GM10847 (cell line): ENCODE measurements around the gene MALSU1.
A peak's percentile ranks its signal among the peaks of the same experiment; 100 is the strongest.

Experiments
- POLR2A ChIP-seq: IDR thresholded peaks from 2 replicates; pipeline ENCODE4 v1.6.1; 2011; ENCODE audit not compliant: insufficient read length; ENCODE audit errors: extremely low read depth

MALSU1 gene

GRCh38 chr7:23298885-23299769 is at the start of gene MALSU1:
MALSU1 (plus strand) TSS chr7:23299339; CDS start chr7:23299353, 14 bp downstream.
- peak; percentile 92 for TF ChIP-seq POLR2A

- TF ChIP-seq POLR2A = no peak
Measured at GRCh38 chr7:23249486-23249885, 49.7 kb upstream of the MALSU1 start.

GRCh38 chr7:23254051-23254681 is 45.0 kb upstream of the MALSU1 start:
- TF ChIP-seq POLR2A = no peak

GRCh38 chr7:23256731-23257130 is 42.4 kb upstream of the MALSU1 start:
- no peak for TF ChIP-seq POLR2A

- TF ChIP-seq POLR2A = no peak
Measured at GRCh38 chr7:23260371-23260770, 38.8 kb upstream of the MALSU1 start.

GRCh38 chr7:23261843-23262452 is 37.2 kb upstream of the MALSU1 start:
- TF ChIP-seq POLR2A = no peak

GRCh38 chr7:23264916-23265458 is 34.2 kb upstream of the MALSU1 start:
- no peak for TF ChIP-seq POLR2A

GRCh38 chr7:23266918-23267317 is 32.2 kb upstream of the MALSU1 start:
- TF ChIP-seq POLR2A = no peak

GRCh38 chr7:23267357-23267756 is 31.8 kb upstream of the MALSU1 start:
- TF ChIP-seq POLR2A = no peak

GRCh38 chr7:23268167-23268566 is 31.0 kb upstream of the MALSU1 start:
- no peak for TF ChIP-seq POLR2A

- no peak for TF ChIP-seq POLR2A
Measured at GRCh38 chr7:23268746-23269145, 30.4 kb upstream of the MALSU1 start.

- TF ChIP-seq POLR2A = no peak
Measured at GRCh38 chr7:23272275-23272674, 26.9 kb upstream of the MALSU1 start.

GRCh38 chr7:23273141-23273599 is 26.0 kb upstream of the MALSU1 start:
- no peak for TF ChIP-seq POLR2A

GRCh38 chr7:23275912-23276311 is 23.2 kb upstream of the MALSU1 start:
- no peak for TF ChIP-seq POLR2A

- no peak for TF ChIP-seq POLR2A
Measured at GRCh38 chr7:23276376-23276775, 22.8 kb upstream of the MALSU1 start.

- TF ChIP-seq POLR2A = no peak
Measured at GRCh38 chr7:23276947-23277346, 22.2 kb upstream of the MALSU1 start.
